ENCODE results near the gene ABHD4. TPM values are rescaled to one million over a fixed set of nuclear protein-coding genes. Genes with fewer than 3 reads are reported as not detected.
"Not testable (repeated sequence)": the region's sequence is repeated elsewhere in the genome, so short reads cannot be mapped to it uniquely, and the experiment has no call there.

Gene ABHD4
- polyA plus RNA-seq (ENCODE audit: insufficient read length), result 34.3 TPM
- long read RNA-seq, donor 1, transcript ABHD4-203 (7 exons, 3,366 nt), result major isoform, 20 of 61 reads
- long read RNA-seq, donor 1, partial matches to known transcripts, result 41 of 61 reads
- long read RNA-seq, donor 1, other reads (novel, unspliced or antisense), result 0 of 61 reads
- long read RNA-seq, donor 2, transcript ABHD4-203 (7 exons, 3,366 nt), result major isoform, 6 of 8 reads
- long read RNA-seq, donor 2, partial matches to known transcripts, result 0 of 8 reads
- long read RNA-seq, donor 2, other reads (novel, unspliced or antisense), result 0 of 8 reads
- long read RNA-seq, donor 3, transcript ABHD4-203 (7 exons, 3,366 nt), result major isoform, 8 of 9 reads
- long read RNA-seq, donor 3, partial matches to known transcripts, result 0 of 9 reads
- long read RNA-seq, donor 3, other reads (novel, unspliced or antisense), result 0 of 9 reads
- long read RNA-seq, donor 4, result 0 reads
- long read RNA-seq, donor 5, transcript ABHD4-203 (7 exons, 3,366 nt), result major isoform, 16 of 17 reads
- long read RNA-seq, donor 5, partial matches to known transcripts, result 0 of 17 reads
- long read RNA-seq, donor 5, other reads (novel, unspliced or antisense), result 0 of 17 reads
- long read RNA-seq, donor 6, transcript ABHD4-203 (7 exons, 3,366 nt), result major isoform, 6 of 25 reads
- long read RNA-seq, donor 6, partial matches to known transcripts, result 17 of 25 reads
- long read RNA-seq, donor 6, other reads (novel, unspliced or antisense), result 0 of 25 reads
- long read RNA-seq, donor 7, transcript ABHD4-203 (7 exons, 3,366 nt), result major isoform, 11 of 25 reads
- long read RNA-seq, donor 7, partial matches to known transcripts, result 11 of 25 reads
- long read RNA-seq, donor 7, other reads (novel, unspliced or antisense), result 0 of 25 reads
- long read RNA-seq, donor 8, transcript ABHD4-203 (7 exons, 3,366 nt), result major isoform, 7 of 9 reads
- long read RNA-seq, donor 8, partial matches to known transcripts, result 0 of 9 reads
- long read RNA-seq, donor 8, other reads (novel, unspliced or antisense), result 0 of 9 reads

GRCh38 chr14:22598099-22598895 is at the start of gene ABHD4:
Gene ABHD4, plus strand, starts transcription at chr14:22598300. Its CDS starts 7 bp downstream, at chr14:22598307.
- peak; percentile 80 for DNase-seq

GRCh38 chr14:22549324-22549962 is 48.7 kb upstream of the ABHD4 start:
- no peak for DNase-seq

GRCh38 chr14:22549981-22550673 is 48.0 kb upstream of the ABHD4 start:
- no peak for DNase-seq

- no peak for DNase-seq
Observed at GRCh38 chr14:22551605-22551997, 46.5 kb upstream of the ABHD4 start.

- no peak for DNase-seq
Observed at GRCh38 chr14:22552001-22552826, 45.9 kb upstream of the ABHD4 start.

GRCh38 chr14:22552827-22553076 is 45.3 kb upstream of the ABHD4 start:
- DNase-seq, result no peak

GRCh38 chr14:22553445-22553844 is 44.7 kb upstream of the ABHD4 start:
- no peak for DNase-seq

- DNase-seq, result not testable (repeated sequence)
Observed at GRCh38 chr14:22553861-22554497, 44.1 kb upstream of the ABHD4 start.

- no peak for DNase-seq
Observed at GRCh38 chr14:22554498-22555383, 43.4 kb upstream of the ABHD4 start.

GRCh38 chr14:22555384-22556011 is 42.6 kb upstream of the ABHD4 start:
- no peak for DNase-seq

GRCh38 chr14:22556021-22556989 is 41.8 kb upstream of the ABHD4 start:
- no peak for DNase-seq

- peak; percentile 81 for DNase-seq
Observed at GRCh38 chr14:22556990-22557623, 41.0 kb upstream of the ABHD4 start.

- no peak for DNase-seq
Observed at GRCh38 chr14:22557846-22558220, 40.3 kb upstream of the ABHD4 start.

GRCh38 chr14:22558221-22558913 is 39.7 kb upstream of the ABHD4 start:
- DNase-seq, result no peak

GRCh38 chr14:22559041-22559440 is 39.1 kb upstream of the ABHD4 start:
- DNase-seq, result no peak
